Fibroblast of villous mesenchyme (primary cell): ENCODE measurements around the gene NFIX. TPM values are rescaled to one million over a fixed set of nuclear protein-coding genes. Genes with fewer than 3 reads are reported as not detected.

ENCODE experiments used
- DNase-seq: peaks from one replicate; pipeline ENCODE4 v3.0.0-alpha.2; 2010; ENCODE audit warnings: low read depth
- H3K4me3 ChIP-seq: 2 replicates; pipeline ENCODE4 v1.5.1; 2011; ENCODE audit warnings: low read depth, mild to moderate bottlenecking, low read length
- total RNA-seq: library from RNA; depleted of rRNA; stranded (reverse); fragments of >200 nt; gene quantifications from 2 replicates; pipeline ENCODE4 v1.2.3, GENCODE V29; 2012
- TF ChIP-seq, protein P1 (sequence below): IDR thresholded peaks from 2 replicates; pipeline ENCODE4 v1.5.1; 2012; ENCODE audit warnings: low read depth, mild to moderate bottlenecking, low read length; ENCODE audit not compliant: insufficient read depth

NFIX gene
- total RNA-seq, 1 donor = 30.2 TPM

DNA sequence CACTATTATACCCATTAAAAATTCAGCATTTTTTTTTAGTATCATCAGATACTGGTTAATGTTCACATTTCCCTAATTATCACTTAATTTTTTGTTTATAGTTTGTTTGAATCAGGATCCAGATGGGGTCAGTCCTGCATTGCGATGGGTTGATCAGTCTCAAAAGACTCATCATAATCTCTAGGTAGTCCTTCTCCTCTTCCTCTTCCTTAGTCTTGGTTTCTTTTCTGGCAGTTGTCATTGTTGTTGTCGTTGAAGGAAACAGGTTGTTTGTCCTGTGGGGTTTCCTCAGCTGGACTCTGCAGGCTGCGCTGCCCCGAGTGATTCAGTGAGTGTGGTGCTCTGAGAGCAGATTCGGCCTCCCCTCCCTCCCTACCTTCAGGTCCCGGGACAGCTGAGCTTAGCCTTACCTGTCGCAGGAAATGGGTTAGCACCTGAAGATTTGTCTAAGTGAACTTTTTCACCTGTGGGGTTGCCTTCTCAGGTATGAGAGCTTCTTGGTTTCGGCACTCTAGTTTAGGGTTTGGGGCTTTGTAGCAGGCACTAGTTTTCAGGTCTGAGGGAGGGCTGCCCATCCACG, 34.1 kb downstream of the NFIX start:
- TF ChIP-seq, protein P1, sequence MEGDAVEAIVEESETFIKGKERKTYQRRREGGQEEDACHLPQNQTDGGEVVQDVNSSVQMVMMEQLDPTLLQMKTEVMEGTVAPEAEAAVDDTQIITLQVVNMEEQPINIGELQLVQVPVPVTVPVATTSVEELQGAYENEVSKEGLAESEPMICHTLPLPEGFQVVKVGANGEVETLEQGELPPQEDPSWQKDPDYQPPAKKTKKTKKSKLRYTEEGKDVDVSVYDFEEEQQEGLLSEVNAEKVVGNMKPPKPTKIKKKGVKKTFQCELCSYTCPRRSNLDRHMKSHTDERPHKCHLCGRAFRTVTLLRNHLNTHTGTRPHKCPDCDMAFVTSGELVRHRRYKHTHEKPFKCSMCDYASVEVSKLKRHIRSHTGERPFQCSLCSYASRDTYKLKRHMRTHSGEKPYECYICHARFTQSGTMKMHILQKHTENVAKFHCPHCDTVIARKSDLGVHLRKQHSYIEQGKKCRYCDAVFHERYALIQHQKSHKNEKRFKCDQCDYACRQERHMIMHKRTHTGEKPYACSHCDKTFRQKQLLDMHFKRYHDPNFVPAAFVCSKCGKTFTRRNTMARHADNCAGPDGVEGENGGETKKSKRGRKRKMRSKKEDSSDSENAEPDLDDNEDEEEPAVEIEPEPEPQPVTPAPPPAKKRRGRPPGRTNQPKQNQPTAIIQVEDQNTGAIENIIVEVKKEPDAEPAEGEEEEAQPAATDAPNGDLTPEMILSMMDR = no peak
- DNase-seq = no peak
- H3K4me3 ChIP-seq = no peak overlapping the region

DNA sequence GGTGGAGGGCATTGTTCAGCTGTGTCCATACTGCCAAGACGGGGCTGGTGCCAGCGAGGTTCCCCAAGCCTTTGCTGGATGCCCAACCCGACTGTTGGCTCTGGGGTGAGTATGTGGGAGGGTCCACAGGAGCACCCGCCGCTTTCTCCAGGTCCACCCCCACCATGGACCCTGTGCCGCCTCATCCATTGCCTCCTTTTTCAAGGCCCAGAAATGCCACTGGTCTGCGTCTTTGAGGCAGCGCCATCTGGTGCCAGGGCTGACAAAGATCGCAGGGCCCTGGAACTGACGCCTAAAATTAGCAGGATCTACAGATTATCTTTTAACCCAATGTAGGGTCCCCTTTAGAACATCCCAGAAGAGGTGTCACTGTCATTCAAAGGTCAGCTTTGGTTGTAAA, 34.6 kb downstream of the NFIX start:
- no peak overlapping the region for H3K4me3 ChIP-seq
- TF ChIP-seq, protein P1 = peak; percentile 45
- DNase-seq = no peak

DNA sequence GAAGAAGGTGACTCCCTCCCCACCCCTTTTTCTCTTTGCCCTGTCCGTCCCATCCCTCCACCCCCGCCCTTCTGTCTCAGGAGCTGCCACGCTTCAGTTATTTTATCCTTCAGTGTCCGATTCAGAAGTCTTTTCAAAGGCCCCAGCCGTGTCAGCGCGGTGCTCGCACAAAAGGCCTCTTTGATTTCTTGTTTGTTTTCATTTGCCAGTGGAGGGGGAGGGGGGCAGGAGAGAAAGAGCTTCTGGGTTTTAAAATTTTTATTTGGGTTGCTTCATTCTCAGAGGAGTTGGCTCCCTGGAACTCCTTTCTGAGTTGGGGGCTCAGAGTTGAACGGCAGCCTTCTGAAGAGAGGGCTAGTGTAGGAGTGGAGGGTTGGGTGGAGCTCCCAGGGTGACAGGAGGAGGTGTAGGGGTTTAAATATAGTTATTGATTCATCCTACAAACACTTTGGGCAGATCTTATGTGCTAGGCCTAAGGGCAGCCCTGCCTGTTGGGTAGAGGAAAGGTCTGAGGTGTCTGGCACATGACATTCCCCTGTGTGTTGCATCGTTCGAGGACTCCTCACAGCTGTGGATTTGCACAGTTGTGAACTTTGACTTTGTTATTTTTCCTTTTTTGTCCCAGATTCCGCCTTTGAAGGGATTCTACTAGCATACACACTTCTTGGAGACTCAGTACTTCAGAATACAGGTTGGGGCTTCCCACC, 36.8 kb downstream of the NFIX start:
- TF ChIP-seq, protein P1 = no peak
- no peak overlapping the region for H3K4me3 ChIP-seq
- DNase-seq = no peak

DNA sequence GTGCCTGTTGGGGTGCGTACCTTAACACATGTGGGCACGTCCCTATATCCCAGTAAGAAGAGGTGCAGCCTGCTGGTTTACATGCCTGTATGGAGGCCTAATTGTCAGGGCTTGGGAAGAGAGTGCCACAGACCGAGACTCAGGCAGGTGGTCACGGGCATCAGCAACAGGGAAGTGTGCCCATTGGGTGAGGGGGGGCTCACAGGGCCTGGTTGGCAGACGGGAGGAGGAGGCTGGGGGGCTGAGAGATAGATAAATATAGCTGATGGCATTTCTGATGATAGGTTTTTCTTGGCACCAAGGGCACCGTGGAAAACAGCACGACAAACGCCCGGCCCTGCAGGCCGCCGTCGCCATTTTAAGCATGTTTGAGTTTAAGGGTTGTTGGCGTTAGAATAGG, 37.6 kb downstream of the NFIX start:
- TF ChIP-seq, protein P1 = no peak
- no peak overlapping the region for H3K4me3 ChIP-seq
- DNase-seq = no peak

DNA sequence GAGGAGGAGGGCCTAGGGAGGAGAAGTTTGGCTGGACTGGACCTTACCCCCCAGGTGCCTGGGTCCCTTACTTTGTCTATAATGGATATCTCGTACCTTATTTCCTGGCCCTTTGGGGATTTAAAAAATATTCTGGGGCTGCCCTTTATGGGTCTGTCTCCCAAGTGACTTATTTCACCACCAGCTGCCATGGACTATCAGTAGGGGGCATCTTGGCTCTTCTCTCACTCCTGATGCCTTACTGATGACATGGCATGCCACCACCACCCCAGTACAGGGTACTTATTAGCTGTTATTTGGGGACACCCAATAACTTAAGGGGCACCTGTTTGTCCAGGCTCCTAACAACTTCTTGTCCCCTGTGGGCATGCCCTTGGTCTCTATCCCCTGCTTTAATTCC, 38.0 kb downstream of the NFIX start:
- H3K4me3 ChIP-seq = no peak overlapping the region
- TF ChIP-seq, protein P1 = peak; percentile 31
- no peak for DNase-seq

DNA sequence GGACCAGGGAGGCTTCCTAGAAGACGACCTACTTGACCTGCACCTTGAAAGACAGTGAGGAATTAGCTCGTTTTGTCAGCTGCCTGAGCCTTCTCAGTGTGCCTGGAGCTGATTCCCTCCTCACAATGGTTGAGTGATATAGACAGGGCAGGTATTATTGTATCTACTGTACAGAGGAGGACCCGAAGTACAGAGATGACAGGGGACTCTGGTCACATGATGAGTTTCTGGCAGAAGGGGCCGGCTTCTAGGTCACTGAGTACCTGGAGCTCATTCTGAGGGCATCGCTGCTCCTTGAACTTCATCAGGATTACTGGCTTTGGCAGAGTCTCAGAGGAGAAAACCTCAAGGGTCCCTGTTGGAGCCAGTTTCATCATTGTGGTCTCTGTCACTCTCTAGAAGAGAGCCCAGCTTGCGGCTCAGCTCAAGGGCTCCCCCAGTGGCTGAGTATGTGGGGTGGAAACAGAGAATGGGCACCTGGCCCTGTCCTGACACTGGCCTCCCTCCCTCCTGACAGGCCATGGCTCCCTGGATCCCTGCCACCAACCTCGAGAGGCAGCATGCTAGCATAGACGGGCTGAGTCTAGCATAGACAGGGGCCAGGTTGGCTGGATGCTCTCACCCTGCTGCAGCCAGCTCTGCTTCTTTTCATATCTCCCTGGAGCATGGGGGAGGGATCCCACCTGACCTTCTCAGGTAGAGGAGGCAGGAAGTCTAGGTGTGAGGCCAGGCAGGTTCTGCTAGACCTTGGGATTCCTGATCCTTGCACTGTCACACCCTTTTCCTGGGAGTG, 38.7 kb downstream of the NFIX start:
- DNase-seq = no peak
- H3K4me3 ChIP-seq = no peak overlapping the region
- TF ChIP-seq, protein P1 = peak; percentile 86
